Measurements from ENCODE around the gene ZNF506. TPM values are rescaled to one million over a fixed set of nuclear protein-coding genes. Genes with fewer than 3 reads are reported as not detected.
A peak's percentile ranks its signal among the peaks of the same experiment; 100 is the strongest.
"Not testable (repeated sequence)": the region's sequence is repeated elsewhere in the genome, so short reads cannot be mapped to it uniquely, and the experiment has no call there.

ZNF506 gene
- 7.8 TPM for polyA plus RNA-seq (2012; ENCODE audit: insufficient read depth, insufficient read length, low read depth)

GRCh38 chr19:19821366-19821951, at the start of gene ZNF506:
Gene ZNF506, minus strand, starts transcription at chr19:19821750. Its CDS starts 147 bp downstream, at chr19:19821603.
- Histone ChIP-seq H3K4me3 (ENCODE audit: low read depth, low read length) (peak within 1 kb of the TSS; percentile 96), H3K4me1 (no peaks in the 10 kb centered on the region), H3K9me3 (no peaks in the 10 kb centered on the region; the same call in 1 of the 2 replicates), H3K27me3 (no peaks in the 10 kb centered on the region), H3K36me3 (peaks cover 17% of the 10 kb centered on the region)
- no peak for TF ChIP-seq CTCF (IDR thresholded peaks at IDR 0.05; ENCODE audit: low read depth, low read length)
- DNase-seq = peak; percentile 98

GRCh38 chr19:19870086-19870485, 48.5 kb upstream of the ZNF506 start:
- not testable (repeated sequence) for DNase-seq; H3K4me3 ChIP-seq (ENCODE audit: low read depth, low read length); H3K4me1 ChIP-seq; H3K9me3 ChIP-seq; H3K27me3 ChIP-seq
- peaks cover 35% of the 10 kb centered on the region for H3K36me3 ChIP-seq

GRCh38 chr19:19866611-19867248, 45.2 kb upstream of the ZNF506 start:
- DNase-seq = peak; percentile 17

GRCh38 chr19:19865750-19866610, 44.4 kb upstream of the ZNF506 start, which contains the start of gene ZNF253:
Gene ZNF253, plus strand, starts transcription at chr19:19865882. Its CDS starts 115 bp downstream, at chr19:19865997.
- DNase-seq = peak; percentile 97
- peaks cover 9% of the 10 kb centered on the region for H3K36me3 ChIP-seq
- H3K4me1 ChIP-seq = no peaks in the 10 kb centered on the region
- peaks cover 3% of the 10 kb centered on the region; the same call in 1 of the 2 replicates for H3K9me3 ChIP-seq
- no peaks in the 10 kb centered on the region for H3K27me3 ChIP-seq
- peak within 1 kb of the TSS; percentile 99 for H3K4me3 ChIP-seq (ENCODE audit: low read depth, low read length)
- no peak for TF ChIP-seq CTCF (IDR thresholded peaks at IDR 0.05; ENCODE audit: low read depth, low read length)

More at GRCh38 chr19:19866611-19867248, 45.2 kb upstream of the ZNF506 start:
- H3K36me3 ChIP-seq = peaks cover 15% of the 10 kb centered on the region
- TF ChIP-seq CTCF (IDR thresholded peaks at IDR 0.05; ENCODE audit: low read depth, low read length) = no peak
- H3K9me3 ChIP-seq = peaks cover 3% of the 10 kb centered on the region; the same call in 1 of the 2 replicates
- H3K27me3 ChIP-seq = no peaks in the 10 kb centered on the region
- H3K4me1 ChIP-seq = no peaks in the 10 kb centered on the region
- H3K4me3 ChIP-seq (ENCODE audit: low read depth, low read length) = peak overlapping the region; percentile 99

- Histone ChIP-seq H3K9me3 (peaks cover 3% of the 10 kb centered on the region; the same call in 1 of the 2 replicates), H3K27me3 (no peaks in the 10 kb centered on the region), H3K4me1 (no peaks in the 10 kb centered on the region), H3K36me3 (no peaks in the 10 kb centered on the region), H3K4me3 (ENCODE audit: low read depth, low read length) (no peak overlapping the region)
- DNase-seq = no peak
- no peak for TF ChIP-seq CTCF (IDR thresholded peaks at IDR 0.05; ENCODE audit: low read depth, low read length)
Observed at GRCh38 chr19:19860756-19861390, 39.3 kb upstream of the ZNF506 start.

GRCh38 chr19:19858751-19859150, 37.2 kb upstream of the ZNF506 start:
- Histone ChIP-seq H3K4me3 (ENCODE audit: low read depth, low read length) (no peak overlapping the region), H3K27me3 (no peaks in the 10 kb centered on the region), H3K4me1 (no peaks in the 10 kb centered on the region), H3K9me3 (no peaks in the 10 kb centered on the region), H3K36me3 (no peaks in the 10 kb centered on the region)
- DNase-seq = no peak
- TF ChIP-seq CTCF (IDR thresholded peaks at IDR 0.05; ENCODE audit: low read depth, low read length) = no peak

GRCh38 chr19:19851740-19852139, 30.2 kb upstream of the ZNF506 start:
- H3K27me3 ChIP-seq; H3K4me3 ChIP-seq (ENCODE audit: low read depth, low read length); DNase-seq; H3K9me3 ChIP-seq; H3K4me1 ChIP-seq; H3K36me3 ChIP-seq: not testable (repeated sequence)

Data from BE2C (cell line).